Activated naive CD4-positive, alpha-beta T cell treated with anti-CD3 and anti-CD28 coated beads for 36 hours (primary cell): ENCODE measurements around the gene SPSB4. TPM values are rescaled to one million over a fixed set of nuclear protein-coding genes. Genes with fewer than 3 reads are reported as not detected.

Experiments
- CTCF ChIA-PET: fragments of 350-600 bp; sonication (Branson Sonifier 250); formaldehyde crosslinking; loops from one replicate; lab custom pipeline; 2021; ENCODE audit warnings: antibody characterized with exemption; lab: Charles Lee
- DNase-seq: peaks from one replicate; pipeline ENCODE4 v3.0.0-alpha.2; 2020
- H3K27ac Mint-ChIP-seq: one replicate; pipeline ENCODE4 v1.8.0; 2021; ENCODE audit warnings: mild to moderate bottlenecking, mixed read lengths
- H3K27me3 Mint-ChIP-seq: one replicate; pipeline ENCODE4 v1.8.0; 2021; ENCODE audit warnings: low read depth, mixed read lengths
- H3K36me3 Mint-ChIP-seq: one replicate; pipeline ENCODE4 v1.8.0; 2021; ENCODE audit warnings: low read depth, mixed read lengths
- H3K4me1 Mint-ChIP-seq: one replicate; pipeline ENCODE4 v1.8.0; 2021; ENCODE audit warnings: low read depth, mixed read lengths
- H3K4me3 Mint-ChIP-seq: one replicate; pipeline ENCODE4 v1.8.0; 2021; ENCODE audit warnings: mild to moderate bottlenecking, moderate library complexity, mixed read lengths
- H3K9me3 Mint-ChIP-seq: one replicate; pipeline ENCODE4 v1.8.0; 2021; ENCODE audit warnings: mixed read lengths
- intact Hi-C: fragments of 100-400 bp; cut with micrococcal nuclease; formaldehyde crosslinking; loops from one replicate; pipeline ENCODE4 v1.15.1; 2023
- total RNA-seq, 2 experiments: library from RNA; stranded (reverse); gene quantifications; one replicate each; pipeline ENCODE4 v1.2.3, GENCODE V29; 2021

The SPSB4 gene
- total RNA-seq, 2 experiments from 2014 or later: not detected

- DNase-seq: no peak
- Mint-ChIP-seq H3K4me3 (no peak overlapping the region), H3K36me3 (no peaks in the 10 kb centered on the region), H3K27me3 (no peaks in the 10 kb centered on the region), H3K9me3 (no peaks in the 10 kb centered on the region), H3K4me1 (no peaks in the 10 kb centered on the region), H3K27ac (no peak overlapping the region)
- CTCF ChIA-PET: interaction anchor here (0.9 kb wide), 1 partner anchor 1043 kb away, joined by 3 read pairs; no protein-coding TSS in a partner anchor
- intact Hi-C loops: no loop called here
These were observed 42.2 kb downstream of the SPSB4 start for GRCh38 chr3:141093397-141093796.

DNA sequence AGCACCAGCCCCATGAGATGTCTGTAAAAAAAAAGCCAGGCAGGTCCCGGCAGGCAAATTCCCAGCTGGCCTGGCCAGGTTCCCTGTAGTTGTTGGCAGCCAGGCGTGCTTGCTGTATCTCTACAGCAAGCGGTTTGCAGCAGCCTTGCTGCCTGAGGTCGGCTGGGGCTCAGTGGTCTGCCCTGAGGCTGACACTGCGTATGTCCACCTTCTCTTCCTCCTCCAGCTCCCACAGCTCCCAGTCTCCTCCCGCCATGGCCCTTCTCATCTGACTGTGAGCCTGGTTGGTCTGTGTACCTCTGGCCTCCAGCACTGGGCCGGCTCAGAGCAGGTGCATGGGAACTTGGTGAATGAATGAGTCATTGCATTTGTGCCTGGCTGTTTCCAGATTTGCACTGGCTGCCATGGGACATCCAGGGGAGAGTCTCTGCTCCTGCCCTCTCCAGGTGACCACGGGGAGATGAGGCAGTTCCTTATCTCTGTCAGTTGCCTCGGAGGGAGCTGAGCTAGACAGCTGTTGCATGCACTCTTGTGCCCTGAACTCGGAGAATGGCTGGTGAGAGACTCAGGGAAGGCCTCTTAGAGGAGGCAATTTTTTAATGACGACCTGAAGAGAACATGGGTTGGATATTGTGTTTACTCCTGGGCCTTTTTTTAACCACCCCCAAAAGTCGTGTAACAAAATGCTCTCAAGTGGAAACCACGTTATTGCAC, 43.0 kb downstream of the SPSB4 start:
- intact Hi-C loops: no loop called here
- H3K9me3 Mint-ChIP-seq: no peaks in the 10 kb centered on the region
- H3K4me1 Mint-ChIP-seq: no peaks in the 10 kb centered on the region
- H3K27ac Mint-ChIP-seq: no peak overlapping the region
- no peaks in the 10 kb centered on the region for H3K36me3 Mint-ChIP-seq
- no peak for DNase-seq
- no peak overlapping the region for H3K4me3 Mint-ChIP-seq
- CTCF ChIA-PET: interaction anchor here (1.1 kb wide), 1 partner anchor 18 kb away, joined by 3 read pairs; no protein-coding TSS in a partner anchor
- H3K27me3 Mint-ChIP-seq: no peaks in the 10 kb centered on the region

- no peaks in the 10 kb centered on the region for H3K36me3 Mint-ChIP-seq
- CTCF ChIA-PET: interaction anchor here (1.1 kb wide), 1 partner anchor 19 kb away, joined by 3 read pairs; no protein-coding TSS in a partner anchor
- no peak overlapping the region for H3K27ac Mint-ChIP-seq
- no peak for DNase-seq
- H3K4me1 Mint-ChIP-seq: no peaks in the 10 kb centered on the region
- no peak overlapping the region for H3K4me3 Mint-ChIP-seq
- intact Hi-C loops: no loop called here
- H3K9me3 Mint-ChIP-seq: no peaks in the 10 kb centered on the region
- no peaks in the 10 kb centered on the region for H3K27me3 Mint-ChIP-seq
These were observed 43.8 kb downstream of the SPSB4 start for GRCh38 chr3:141094790-141095545.

DNA sequence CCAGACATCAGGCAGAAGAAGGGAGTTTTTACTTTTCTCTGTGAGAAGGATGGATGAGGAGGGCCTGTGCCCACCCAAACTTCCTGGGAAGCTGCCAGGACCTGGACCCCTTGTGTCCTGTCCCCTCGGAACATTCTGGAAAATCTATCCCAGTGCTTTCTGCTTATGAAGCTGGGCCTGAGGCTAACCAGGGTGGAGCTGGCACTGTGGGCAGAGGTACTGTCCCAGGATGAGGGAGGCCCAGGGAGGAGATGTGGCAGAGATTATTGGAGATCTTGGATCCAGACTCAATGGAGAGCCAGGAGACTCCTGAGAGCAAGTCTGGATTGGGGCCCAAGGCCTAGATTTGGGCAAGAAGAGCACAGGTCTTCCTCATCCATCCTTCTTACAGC, 44.4 kb downstream of the SPSB4 start:
- Mint-ChIP-seq H3K36me3 (no peaks in the 10 kb centered on the region), H3K9me3 (no peaks in the 10 kb centered on the region), H3K27ac (no peak overlapping the region), H3K4me3 (no peak overlapping the region), H3K4me1 (no peaks in the 10 kb centered on the region), H3K27me3 (no peaks in the 10 kb centered on the region)
- intact Hi-C loops: no loop called here
- CTCF ChIA-PET: interaction anchor here (1.1 kb wide), 1 partner anchor 45 kb away, joined by 3 read pairs; the partner anchor contains the start of gene SPSB4
- DNase-seq: no peak

DNA sequence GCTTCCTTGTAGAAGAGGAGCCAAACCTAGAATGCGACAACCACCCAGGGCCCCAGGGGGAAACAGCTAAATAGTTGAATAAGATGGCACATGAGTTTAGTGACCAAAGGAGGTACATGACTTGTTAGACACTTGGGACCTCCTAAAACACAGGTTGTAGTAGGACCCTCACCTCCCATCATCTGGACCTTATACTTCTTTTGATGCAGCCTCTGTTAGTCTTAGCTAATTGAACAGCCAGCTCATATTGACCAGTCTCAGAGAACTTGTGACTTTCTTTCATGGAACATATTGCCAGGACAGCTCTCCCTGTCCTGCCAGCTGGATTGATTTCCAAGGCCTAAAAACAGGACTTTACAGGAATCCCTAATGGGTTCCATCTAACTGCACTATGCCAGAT, 45.0 kb downstream of the SPSB4 start:
- H3K4me3 Mint-ChIP-seq: no peak overlapping the region
- no peaks in the 10 kb centered on the region for H3K9me3 Mint-ChIP-seq
- intact Hi-C loops: no loop called here
- CTCF ChIA-PET: interaction anchor here (1.1 kb wide), 1 partner anchor 45 kb away, joined by 3 read pairs; the partner anchor contains the start of gene SPSB4
- DNase-seq: no peak
- H3K27me3 Mint-ChIP-seq: no peaks in the 10 kb centered on the region
- H3K36me3 Mint-ChIP-seq: no peaks in the 10 kb centered on the region
- no peaks in the 10 kb centered on the region for H3K4me1 Mint-ChIP-seq
- no peak overlapping the region for H3K27ac Mint-ChIP-seq

DNA sequence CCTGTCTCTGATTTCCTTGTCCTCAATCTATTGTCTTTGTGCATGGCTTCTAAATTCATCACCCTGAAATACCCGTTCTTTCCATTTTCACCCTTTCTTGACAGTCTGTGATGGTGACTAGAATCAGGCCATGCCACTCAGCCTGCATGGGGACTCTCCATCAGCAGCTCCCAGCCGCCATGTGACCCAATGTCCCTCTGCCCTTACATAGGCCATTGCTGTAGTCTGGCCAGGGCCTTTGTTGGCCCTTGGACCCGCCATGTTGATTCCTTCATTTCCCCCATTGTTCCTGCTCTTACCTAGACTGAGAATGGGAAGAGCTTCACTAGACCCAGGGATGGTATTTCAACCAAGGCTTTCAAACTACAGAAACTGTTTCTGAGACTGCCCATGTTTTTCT, 45.8 kb downstream of the SPSB4 start:
- DNase-seq: no peak
- no peak overlapping the region for H3K27ac Mint-ChIP-seq

GRCh38 chr3:141100112-141100511, 49.0 kb downstream of the SPSB4 start:
- Mint-ChIP-seq H3K4me3 (no peak overlapping the region), H3K9me3 (no peaks in the 10 kb centered on the region), H3K36me3 (no peaks in the 10 kb centered on the region), H3K27ac (no peak overlapping the region), H3K4me1 (no peaks in the 10 kb centered on the region), H3K27me3 (no peaks in the 10 kb centered on the region)
- CTCF ChIA-PET: no interaction called here
- intact Hi-C loops: no loop called here
- DNase-seq: no peak

More for the DNA sequence above, 45.8 kb downstream of the SPSB4 start:
- H3K27me3 Mint-ChIP-seq: no peaks in the 10 kb centered on the region
- H3K4me3 Mint-ChIP-seq: no peak overlapping the region
- CTCF ChIA-PET: interaction anchor here (0.7 kb wide), 1 partner anchor 9 kb away, joined by 4 read pairs; no protein-coding TSS in a partner anchor
- H3K36me3 Mint-ChIP-seq: no peaks in the 10 kb centered on the region
- intact Hi-C loops: no loop called here
- H3K4me1 Mint-ChIP-seq: no peaks in the 10 kb centered on the region
- no peaks in the 10 kb centered on the region for H3K9me3 Mint-ChIP-seq

- Mint-ChIP-seq H3K36me3 (no peaks in the 10 kb centered on the region), H3K4me1 (no peaks in the 10 kb centered on the region), H3K27me3 (no peaks in the 10 kb centered on the region), H3K9me3 (no peaks in the 10 kb centered on the region), H3K27ac (no peak overlapping the region), H3K4me3 (no peak overlapping the region)
- intact Hi-C loops: no loop called here
- DNase-seq: no peak
- CTCF ChIA-PET: interaction anchor here (0.9 kb wide), 2 partner anchors 90 to 92 kb away, joined by 3 read pairs; no protein-coding TSS in a partner anchor
These were observed 49.6 kb downstream of the SPSB4 start for GRCh38 chr3:141100531-141101320.

- CTCF ChIA-PET: interaction anchor here (0.7 to 2.2 kb wide), 5 partner anchors 43 to 102 kb away, joined by 3 to 12 read pairs (median 5); partner anchors contain the start of gene SPSB4
- no peak overlapping the region for H3K4me3 Mint-ChIP-seq
- no peaks in the 10 kb centered on the region for H3K27me3 Mint-ChIP-seq
- H3K27ac Mint-ChIP-seq: no peak overlapping the region
- intact Hi-C loops: no loop called here
- no peaks in the 10 kb centered on the region for H3K9me3 Mint-ChIP-seq
- H3K36me3 Mint-ChIP-seq: no peaks in the 10 kb centered on the region
- H3K4me1 Mint-ChIP-seq: no peaks in the 10 kb centered on the region
- DNase-seq: no peak
These were observed 51.2 kb downstream of the SPSB4 start for GRCh38 chr3:141102372-141102771.

- intact Hi-C loops: no loop called here
- no peaks in the 10 kb centered on the region for H3K9me3 Mint-ChIP-seq
- no peak overlapping the region for H3K27ac Mint-ChIP-seq
- CTCF ChIA-PET: interaction anchor here (0.9 to 2.2 kb wide), 6 partner anchors 12 to 103 kb away, joined by 3 to 12 read pairs (median 4); partner anchors contain the start of gene SPSB4
- H3K36me3 Mint-ChIP-seq: no peaks in the 10 kb centered on the region
- H3K27me3 Mint-ChIP-seq: no peaks in the 10 kb centered on the region
- H3K4me1 Mint-ChIP-seq: no peaks in the 10 kb centered on the region
- no peak for DNase-seq
- no peak overlapping the region for H3K4me3 Mint-ChIP-seq
These were observed 51.9 kb downstream of the SPSB4 start for GRCh38 chr3:141103067-141103466.

DNA sequence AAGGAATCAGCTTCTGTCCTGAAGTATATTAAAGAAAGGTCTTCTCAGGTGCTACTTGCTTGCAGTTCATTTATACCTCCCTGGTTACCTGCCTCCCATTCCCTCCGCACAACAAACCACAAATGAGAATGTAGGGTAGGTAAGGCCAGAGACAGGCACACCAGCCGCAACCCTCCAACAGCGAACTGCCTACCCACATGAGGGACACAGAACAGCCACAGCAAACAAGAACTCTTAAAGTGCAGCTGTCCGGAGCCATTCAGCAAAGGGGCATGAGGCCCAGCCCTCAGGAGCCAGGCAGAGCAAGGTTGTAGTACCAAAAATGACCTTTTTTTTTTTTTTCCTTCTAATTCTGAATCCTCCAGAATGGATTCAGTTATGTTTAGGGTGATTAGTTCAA, 52.4 kb downstream of the SPSB4 start:
- Mint-ChIP-seq H3K27me3 (no peaks in the 10 kb centered on the region), H3K27ac (no peak overlapping the region), H3K9me3 (no peaks in the 10 kb centered on the region), H3K4me1 (no peaks in the 10 kb centered on the region), H3K4me3 (no peak overlapping the region), H3K36me3 (no peaks in the 10 kb centered on the region)
- intact Hi-C loops: no loop called here
- no peak for DNase-seq
- CTCF ChIA-PET: interaction anchor here (1.1 to 2.2 kb wide), 5 partner anchors 12 to 103 kb away, joined by 3 to 12 read pairs (median 5); partner anchors contain the start of gene SPSB4
